M059J (cell line): ENCODE measurements around the gene RNF168. TPM values are rescaled to one million over a fixed set of nuclear protein-coding genes. Genes with fewer than 3 reads are reported as not detected.
"Not testable (repeated sequence)": the region's sequence is repeated elsewhere in the genome, so short reads cannot be mapped to it uniquely, and the experiment has no call there.

Source experiments
- DNase-seq: peaks from one replicate; pipeline ENCODE4 v3.0.0-alpha.2; 2012; ENCODE audit warnings: low read depth
- total RNA-seq: library from RNA; depleted of rRNA; stranded (reverse); fragments of >200 nt; shearing (Covaris generic); gene quantifications from 2 replicates; pipeline ENCODE4 v1.2.3, GENCODE V29; 2014; rRNA removed

The RNF168 gene, protein sequence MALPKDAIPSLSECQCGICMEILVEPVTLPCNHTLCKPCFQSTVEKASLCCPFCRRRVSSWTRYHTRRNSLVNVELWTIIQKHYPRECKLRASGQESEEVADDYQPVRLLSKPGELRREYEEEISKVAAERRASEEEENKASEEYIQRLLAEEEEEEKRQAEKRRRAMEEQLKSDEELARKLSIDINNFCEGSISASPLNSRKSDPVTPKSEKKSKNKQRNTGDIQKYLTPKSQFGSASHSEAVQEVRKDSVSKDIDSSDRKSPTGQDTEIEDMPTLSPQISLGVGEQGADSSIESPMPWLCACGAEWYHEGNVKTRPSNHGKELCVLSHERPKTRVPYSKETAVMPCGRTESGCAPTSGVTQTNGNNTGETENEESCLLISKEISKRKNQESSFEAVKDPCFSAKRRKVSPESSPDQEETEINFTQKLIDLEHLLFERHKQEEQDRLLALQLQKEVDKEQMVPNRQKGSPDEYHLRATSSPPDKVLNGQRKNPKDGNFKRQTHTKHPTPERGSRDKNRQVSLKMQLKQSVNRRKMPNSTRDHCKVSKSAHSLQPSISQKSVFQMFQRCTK
- total RNA-seq, result 16.5 and 22.8 TPM in 2 replicates

- peak; percentile 96 for DNase-seq
Observed at GRCh38 chr3:196503196-196504076, at the start of gene RNF168. RNF168 (minus strand) TSS chr3:196503768; CDS start chr3:196503173, 595 bp downstream.

- no peak for DNase-seq
Observed at GRCh38 chr3:196552253-196552652, 48.7 kb upstream of the RNF168 start.

GRCh38 chr3:196550172-196550571 lies 46.6 kb upstream of the RNF168 start:
- DNase-seq, result not testable (repeated sequence)

GRCh38 chr3:196549312-196549711 lies 45.7 kb upstream of the RNF168 start:
- DNase-seq, result not testable (repeated sequence)

GRCh38 chr3:196547067-196547466 lies 43.5 kb upstream of the RNF168 start:
- DNase-seq, result no peak

- no peak for DNase-seq
Observed at GRCh38 chr3:196546537-196546936, 43.0 kb upstream of the RNF168 start.

- DNase-seq, result no peak
Observed at GRCh38 chr3:196544491-196544992, 41.0 kb upstream of the RNF168 start.

- DNase-seq, result no peak
Observed at GRCh38 chr3:196541684-196542445, 38.3 kb upstream of the RNF168 start.

- DNase-seq, result peak; percentile 13
Observed at GRCh38 chr3:196537319-196537984, 33.9 kb upstream of the RNF168 start.

GRCh38 chr3:196533260-196533681 lies 29.7 kb upstream of the RNF168 start:
- DNase-seq, result no peak

DNA sequence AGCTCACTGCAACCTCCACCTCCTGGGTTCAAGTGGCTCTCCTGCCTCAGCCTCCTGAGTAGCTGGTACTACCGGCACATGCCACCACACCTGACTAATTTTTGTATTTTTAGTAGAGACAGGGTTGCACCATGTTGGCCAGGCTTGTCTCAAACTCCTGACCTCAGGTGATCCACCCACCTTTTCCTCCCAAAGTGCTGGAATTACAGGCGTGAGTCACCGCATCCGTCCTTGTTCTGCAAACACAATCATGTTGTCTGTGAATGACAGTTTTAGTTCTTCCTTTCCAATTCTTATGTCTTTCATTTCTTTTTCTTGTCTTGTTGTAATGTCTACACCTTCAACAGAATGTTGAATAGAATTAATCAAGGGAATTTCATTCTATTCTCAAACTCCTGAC lies 27.9 kb upstream of the RNF168 start:
- DNase-seq, result no peak

GRCh38 chr3:196528639-196529233 lies 25.2 kb upstream of the RNF168 start:
- DNase-seq, result peak; percentile 52

DNA sequence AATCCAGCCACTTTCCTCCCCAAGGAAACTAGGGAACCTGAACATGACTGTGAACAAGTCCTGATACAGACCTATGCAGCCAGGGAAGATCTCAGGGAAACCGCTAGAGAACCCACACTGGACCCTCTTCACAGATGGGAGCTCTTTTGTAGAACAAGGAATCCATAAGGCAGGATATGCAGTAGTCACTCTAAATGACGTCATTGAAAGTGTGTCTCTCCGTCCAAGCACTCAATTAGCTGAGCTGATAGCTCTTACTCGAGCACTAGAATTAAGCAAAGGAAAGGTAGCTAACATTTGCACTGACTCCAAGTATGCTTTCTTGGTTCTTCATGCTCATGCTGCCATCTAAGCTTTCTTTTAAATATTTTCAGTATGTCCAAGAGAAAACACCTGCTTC lies 21.6 kb upstream of the RNF168 start:
- DNase-seq, result no peak

- peak; percentile 41 for DNase-seq
Observed at GRCh38 chr3:196524527-196524926, 21.0 kb upstream of the RNF168 start.

DNA sequence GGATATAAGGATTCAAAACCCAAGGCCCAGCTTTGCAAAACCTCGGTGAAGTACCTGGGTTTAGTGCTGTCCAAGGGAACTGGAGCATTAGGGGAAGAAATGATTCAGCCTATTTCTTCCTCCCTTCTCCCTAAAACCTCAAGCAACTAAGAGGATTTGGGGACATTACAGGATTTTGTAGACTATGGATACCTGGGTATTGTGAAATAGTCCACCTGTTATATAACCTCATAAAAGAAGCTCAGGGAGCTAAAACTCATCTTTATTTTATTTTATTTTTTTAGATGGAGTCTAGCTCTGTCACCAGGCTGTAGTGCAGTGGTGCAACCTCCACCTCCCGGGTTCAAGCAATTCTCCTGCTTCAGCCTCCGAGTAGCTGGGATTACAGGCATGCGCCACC lies 20.3 kb upstream of the RNF168 start:
- DNase-seq, result no peak

DNA sequence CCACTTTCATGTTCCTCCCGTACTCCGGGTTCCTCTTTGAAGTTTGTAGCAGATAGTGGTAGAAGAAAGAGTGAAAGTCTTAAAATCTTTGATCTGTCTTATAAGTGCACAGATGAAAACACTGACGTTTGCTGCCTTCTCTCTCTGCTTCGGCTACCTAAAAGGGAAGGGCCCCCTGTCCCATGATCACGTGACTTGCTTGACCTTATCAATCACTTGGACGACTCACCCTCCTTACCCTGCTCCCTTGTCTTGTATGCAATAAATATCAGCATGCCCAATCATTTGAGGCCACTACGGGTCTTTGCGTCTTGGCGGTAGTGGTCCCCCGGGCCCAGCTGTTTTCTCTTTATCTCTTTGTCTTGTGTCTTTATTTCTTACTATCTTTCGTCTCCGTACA lies 17.7 kb upstream of the RNF168 start:
- not testable (repeated sequence) for DNase-seq

- no peak for DNase-seq
Observed at GRCh38 chr3:196519718-196520082, 16.1 kb upstream of the RNF168 start.

GRCh38 chr3:196518966-196519717 lies 15.6 kb upstream of the RNF168 start:
- peak; percentile 79 for DNase-seq

- peak; percentile 27 for DNase-seq
Observed at GRCh38 chr3:196517919-196518318, 14.4 kb upstream of the RNF168 start.
